Right ventricle myocardium superior (tissue), 1 donor: ENCODE results near the gene DLG5. TPM values are rescaled to one million over a fixed set of nuclear protein-coding genes. Genes with fewer than 3 reads are reported as not detected.
"Not testable (repeated sequence)": the region's sequence is repeated elsewhere in the genome, so short reads cannot be mapped to it uniquely, and the experiment has no call there.

ENCODE experiments used
- ATAC-seq: fragments of 200-7000 bp; cut with Tn5 transposase; one replicate; pipeline ENCODE4 v1.9.1; 2020; ENCODE audit warnings: mild to moderate bottlenecking; ENCODE audit not compliant: poor library complexity
- DNase-seq: peaks from one replicate; pipeline ENCODE4 v3.0.0-alpha.2; 2020
- intact Hi-C: fragments of 100-400 bp; cut with DNase I; formaldehyde crosslinking; loops from one replicate; pipeline ENCODE4 v1.11.2; 2022
- total RNA-seq: library from RNA; stranded (reverse); fragmentation: NEBNext Ultra II Directional; extraction: Animal tissue kit (Norgen Biotek cat#: 25700); gene quantifications from one replicate; pipeline ENCODE4 v1.2.1, GENCODE V29; 2021
- donor health status: DM: no; HTN: yes; CAD: no; lungs with severe emphysema.

Gene DLG5
- total RNA-seq, 1 donor from 2014 or later: 8.8 TPM

DNA sequence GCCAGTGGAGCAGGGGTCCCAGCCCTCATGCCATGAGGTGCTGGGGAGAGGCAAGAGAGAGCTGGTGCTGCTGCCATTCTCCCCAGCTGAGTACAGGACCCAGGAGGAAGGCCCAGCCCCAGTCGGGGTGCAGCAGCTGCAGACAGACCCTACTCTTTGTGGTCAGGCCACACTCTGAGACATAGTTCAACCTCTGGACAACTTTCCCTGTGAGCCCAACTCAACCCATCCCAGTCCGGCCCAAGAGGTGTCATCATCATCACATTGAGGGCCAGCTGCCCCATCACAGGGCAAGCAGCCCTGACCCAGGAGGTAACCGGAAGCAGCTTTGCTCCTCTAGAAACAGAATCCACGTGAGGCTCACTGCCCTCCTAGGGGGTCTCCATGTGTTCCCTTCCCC lies 155.1 kb downstream of the DLG5 start:
- DNase-seq (no peak), ATAC-seq (no peak)
- intact Hi-C loops: no loop called here

DNA sequence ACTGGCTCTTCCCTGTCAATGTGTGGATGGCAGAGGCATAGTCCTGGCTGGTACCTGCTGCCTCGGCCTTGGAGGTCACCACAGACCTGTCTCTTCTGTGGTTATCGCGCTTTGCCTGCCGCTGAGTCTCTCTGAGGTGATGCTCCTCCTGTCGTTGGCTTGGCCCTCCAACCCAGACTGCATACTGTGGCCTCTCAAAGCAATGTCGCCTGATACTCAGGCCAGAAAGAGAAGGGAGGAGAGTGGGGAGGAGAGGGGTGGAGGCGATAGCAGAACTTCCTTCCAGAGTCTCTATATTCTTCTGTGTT lies 155.7 kb downstream of the DLG5 start:
- ATAC-seq: no peak
- no peak for DNase-seq

DNA sequence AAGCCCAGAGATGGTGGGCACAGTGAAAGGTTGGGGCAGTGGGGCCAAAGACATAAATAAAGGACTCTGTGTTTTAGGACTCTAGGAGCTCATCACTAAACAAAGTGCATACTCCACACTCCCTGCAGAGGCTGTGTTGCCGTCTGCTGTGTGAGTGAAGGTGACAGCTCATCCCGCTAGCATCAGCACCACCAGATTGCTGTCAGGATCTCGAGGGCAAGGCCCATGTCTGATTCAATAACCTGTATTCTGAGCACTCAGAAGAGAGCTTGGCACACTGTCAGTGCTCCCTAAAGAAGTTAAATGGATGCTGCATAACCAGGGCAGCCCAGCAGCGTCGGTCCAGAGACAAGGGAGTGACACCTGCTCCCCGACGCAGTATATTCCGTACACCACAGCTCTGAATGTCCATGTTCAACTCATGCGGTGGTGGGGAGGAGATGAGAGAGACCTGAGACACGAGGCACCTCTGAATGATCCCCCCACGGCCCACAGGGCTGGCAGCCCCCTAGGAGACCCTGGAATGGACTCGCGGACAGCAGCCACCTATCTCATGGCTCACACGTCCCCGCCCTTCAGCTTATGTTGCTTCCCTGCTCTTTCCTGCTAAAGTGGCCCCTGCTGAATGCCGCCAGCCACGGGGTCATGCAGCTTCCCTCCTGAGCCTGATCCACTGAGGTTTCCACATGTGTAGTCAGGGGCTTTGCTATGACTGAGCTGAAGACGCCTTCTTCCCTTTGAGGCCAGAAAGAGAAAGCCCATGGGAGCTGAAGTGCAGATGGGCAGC lies 156.3 kb downstream of the DLG5 start:
- intact Hi-C loops: no loop called here
- DNase-seq (no peak), ATAC-seq (no peak)

More for the DNA sequence above, 155.7 kb downstream of the DLG5 start:
- intact Hi-C loops: no loop called here

DNA sequence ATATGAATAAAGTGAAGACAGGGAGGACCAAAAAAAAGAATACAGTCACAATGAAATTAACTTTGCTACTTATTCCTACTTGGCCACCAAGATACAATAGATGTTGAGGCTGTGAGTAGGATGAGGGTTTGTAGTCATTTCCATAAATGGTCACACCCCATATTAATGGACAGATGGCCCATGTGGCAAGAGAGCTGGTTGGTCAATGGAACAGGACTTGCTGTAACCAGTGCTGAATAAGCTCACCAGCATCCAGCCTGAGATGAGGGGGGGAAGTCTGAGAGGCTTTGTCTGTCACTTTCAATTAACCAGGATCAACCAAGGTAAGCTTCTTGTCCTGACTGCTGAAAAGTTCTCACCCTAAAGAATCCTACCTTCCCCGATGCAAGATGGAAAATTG lies 158.5 kb downstream of the DLG5 start:
- ATAC-seq: no peak
- intact Hi-C loops: no loop called here
- DNase-seq: no peak

DNA sequence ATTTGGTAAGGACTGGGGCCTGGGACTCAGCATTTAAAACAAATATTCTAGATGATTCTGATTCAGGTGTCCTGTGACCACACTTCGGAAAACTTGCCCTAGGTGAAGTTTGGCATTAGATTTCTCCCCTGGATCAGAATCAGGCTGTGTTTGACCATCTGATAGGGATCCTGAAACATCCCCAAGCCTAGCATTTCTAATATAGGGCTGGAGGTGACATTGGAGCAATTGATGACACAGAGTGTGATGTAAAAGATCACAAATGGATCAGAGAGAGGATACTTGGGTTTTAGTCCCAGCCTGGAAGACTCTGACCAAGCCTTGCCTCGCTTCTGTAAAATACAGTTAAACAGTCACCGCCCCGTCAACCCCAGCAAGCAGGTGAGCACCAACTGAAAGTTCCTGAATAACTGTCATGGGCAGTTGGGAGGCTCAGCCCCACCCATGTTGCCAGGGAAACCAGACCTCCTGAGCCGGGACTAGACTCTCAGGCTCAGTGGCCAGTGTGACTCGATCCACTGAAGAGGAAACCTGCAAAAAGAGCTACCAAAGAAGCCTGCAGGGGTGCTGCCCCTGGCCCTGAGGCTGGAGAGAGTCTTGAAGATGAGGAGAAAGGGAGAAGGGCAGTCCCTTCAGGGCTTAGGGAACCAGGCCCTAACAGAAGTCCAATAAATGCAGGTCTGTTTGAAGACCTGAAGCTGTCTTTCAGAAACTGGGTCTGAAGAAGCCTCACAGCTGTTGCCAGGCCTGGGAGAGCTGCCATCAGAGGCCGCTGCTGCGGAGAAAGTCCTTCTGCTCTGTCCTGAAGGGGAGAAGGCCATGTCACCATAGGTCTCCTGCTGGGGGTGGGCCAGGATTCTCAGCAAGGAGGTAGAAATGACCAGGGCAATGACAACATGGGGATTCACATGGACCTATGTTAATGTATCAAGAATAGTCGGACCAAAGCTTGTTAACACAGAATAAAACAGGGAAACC lies 162.8 kb downstream of the DLG5 start:
- intact Hi-C loops: no loop called here
- DNase-seq (no peak), ATAC-seq (peak; percentile 61)

DNA sequence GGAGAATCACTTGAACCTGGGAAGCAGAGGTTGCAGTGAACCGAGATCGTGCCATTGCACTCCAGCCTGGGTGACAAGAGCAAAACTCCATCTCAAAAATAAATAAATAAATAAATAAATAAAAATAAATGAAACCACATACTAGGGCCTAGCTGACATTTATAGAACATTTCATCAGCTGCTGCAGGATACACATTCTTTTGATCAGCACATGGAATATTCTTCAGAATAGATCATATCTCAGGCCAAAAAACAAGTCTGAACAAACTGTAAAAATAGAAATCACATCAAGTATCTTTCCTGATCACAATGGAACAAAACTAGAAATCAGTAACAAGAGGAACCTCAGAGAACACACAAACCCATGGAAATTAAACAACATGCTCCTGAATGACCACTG lies 168.1 kb downstream of the DLG5 start:
- ATAC-seq, intact Hi-C loops, DNase-seq: not testable (repeated sequence)

DNA sequence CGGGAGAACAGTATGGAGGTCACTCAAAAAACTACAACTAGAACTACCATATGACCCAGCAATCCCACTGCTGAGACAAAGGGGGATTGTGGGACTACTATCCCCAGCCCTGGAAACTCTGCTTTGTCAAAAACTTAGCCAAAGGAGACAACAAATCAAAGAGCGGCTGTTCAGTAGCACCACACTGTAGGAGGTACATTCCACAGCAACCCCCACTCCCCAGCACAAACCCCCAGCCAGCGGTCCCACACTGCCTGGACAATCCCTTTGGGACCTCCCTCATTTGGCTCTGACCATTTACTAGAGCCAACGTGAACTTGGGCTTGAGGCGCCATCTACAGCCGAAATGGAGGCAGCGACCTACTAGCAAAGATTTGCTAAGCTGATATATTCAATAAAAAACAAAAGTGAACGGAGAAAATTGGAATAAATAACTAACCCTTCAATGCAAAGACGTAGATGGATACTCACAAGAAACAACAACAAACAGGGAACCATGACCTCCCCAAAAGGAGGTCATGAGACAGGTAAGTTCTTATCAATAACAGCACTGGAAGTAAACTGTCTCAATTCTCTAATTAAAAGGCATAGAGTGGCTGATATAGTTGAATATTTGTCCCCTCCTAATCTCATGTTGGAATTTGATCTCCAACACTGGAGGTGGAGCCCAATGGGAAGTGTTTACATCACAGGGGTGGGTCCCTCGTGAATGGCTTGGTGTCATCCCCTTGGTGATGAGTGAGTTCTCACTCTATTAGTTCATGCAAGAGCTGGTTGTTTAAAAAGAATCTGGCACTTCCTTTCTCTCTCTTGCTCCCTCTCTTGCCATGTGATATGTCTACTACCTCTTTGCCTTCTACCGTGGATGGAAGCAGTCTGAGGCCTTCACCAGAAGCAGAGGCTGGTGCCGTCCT lies 170.0 kb downstream of the DLG5 start:
- ATAC-seq (no peak), DNase-seq (no peak)
- intact Hi-C loops: no loop called here

DNA sequence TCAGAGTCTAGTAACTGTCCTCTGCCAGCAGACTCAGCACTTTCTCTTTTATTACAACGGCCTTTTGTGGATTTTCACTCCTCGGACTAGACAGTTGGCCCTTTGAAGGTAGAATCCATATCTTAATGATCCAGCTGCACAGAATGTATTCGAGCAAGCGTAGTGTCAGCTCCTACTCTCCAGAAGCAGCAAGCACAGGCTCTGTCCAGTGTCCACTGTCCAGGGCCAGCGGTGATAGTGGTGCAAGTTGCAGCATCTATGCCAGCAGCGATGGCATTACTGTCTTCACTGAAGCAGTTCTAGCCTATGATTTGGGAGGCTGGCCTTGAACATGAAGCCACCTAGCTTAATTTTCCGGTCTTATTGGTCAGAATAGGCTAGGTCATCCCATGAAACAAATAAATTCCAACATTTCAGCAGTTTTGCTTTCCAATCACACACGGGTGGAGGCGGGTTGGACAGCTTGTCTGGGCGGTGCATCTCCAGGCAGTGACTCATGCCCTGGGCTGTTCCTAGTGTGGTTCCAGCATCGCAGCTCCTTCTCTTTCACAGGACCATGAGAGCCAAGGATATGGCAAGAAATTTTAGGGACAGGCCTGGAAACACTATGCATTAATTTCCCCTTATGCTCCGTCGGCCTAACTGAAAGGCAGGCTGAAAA lies 180.4 kb downstream of the DLG5 start:
- no peak for ATAC-seq
- no peak for DNase-seq

DNA sequence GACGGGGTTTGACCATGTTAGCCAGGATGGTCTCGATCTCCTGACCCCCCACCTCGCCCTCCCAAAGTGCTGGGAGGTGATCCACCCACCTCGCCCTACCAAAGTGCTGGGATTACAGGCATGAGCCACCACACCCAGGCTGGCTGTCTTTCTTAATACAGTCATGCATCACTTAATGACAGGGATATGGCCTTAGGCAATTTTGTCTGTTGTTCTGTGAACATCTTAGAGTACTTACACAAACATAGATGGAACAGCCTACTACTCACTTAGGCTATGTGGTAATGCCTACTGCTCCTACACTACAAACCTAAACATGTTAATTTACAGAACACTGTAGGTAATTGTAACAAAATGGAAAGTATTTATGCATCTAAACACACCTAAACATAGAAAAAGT lies 182.3 kb downstream of the DLG5 start:
- no peak for ATAC-seq
- intact Hi-C loops: no loop called here
- DNase-seq: no peak

More for the DNA sequence above, 180.4 kb downstream of the DLG5 start:
- intact Hi-C loops: no loop called here

DNA sequence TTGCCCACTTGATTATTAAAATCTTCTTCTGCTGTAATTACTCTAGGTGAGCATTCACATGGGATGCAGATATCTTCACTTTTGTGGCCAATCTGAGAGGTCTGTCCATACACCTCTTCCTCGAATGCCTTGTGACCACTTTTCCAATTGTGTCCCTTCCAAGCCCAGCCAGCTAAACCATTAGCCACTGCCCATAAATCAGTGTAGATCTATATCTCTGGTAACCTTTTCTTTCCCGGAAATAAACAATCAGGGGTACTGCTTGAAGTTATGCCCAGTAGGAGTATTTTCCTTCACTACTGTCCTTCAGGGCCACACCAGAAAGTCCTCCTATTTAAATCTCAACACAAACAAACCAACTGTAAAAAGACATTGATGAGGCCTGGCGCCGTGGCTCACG lies 184.4 kb downstream of the DLG5 start:
- ATAC-seq (no peak), DNase-seq (no peak)
- intact Hi-C loops: no loop called here

DNA sequence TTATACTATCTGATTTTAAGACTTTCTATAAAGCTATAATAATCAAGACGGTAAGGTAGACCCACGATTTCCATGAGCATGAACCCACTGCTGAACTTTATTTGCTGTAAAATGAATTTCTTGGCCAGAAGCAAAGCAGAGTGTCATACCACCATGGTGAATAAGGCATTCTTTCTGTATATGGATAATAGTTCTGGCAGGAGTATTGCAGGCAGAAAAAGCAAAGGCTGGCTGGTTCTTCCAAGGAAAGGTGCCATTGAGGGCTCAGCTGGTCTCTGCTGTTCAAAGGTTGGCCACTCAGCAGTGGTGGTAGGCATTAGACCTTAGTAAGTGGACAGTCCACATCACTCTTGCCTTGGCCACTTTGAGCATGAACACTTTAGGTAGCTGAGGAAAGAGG lies 184.8 kb downstream of the DLG5 start:
- DNase-seq: no peak
- intact Hi-C loops: no loop called here
- no peak for ATAC-seq

Other genes starting within 250 kb of the DLG5 start
- gene POLR3A, start 102.8 kb upstream of the DLG5 start, total RNA-seq: 7.3 TPM
- gene RPS24, start 107.1 kb upstream of the DLG5 start, total RNA-seq: 716 TPM